Peyer's patch (tissue), 4 donors: ENCODE results near the gene TIFAB. TPM values are rescaled to one million over a fixed set of nuclear protein-coding genes. Genes with fewer than 3 reads are reported as not detected.

Experiments used
- DNase-seq, 3 donors: peaks; one replicate each; pipeline ENCODE4 v3.0.0-alpha.2; 2017 to 2019
- H3K27ac ChIP-seq, 4 donors: fragments of 200-600 bp; sonication (generic); one replicate each; pipeline ENCODE4 v1.5.1; 2016 to 2019
- H3K27me3 ChIP-seq, 2 donors: fragments of 200-600 bp; sonication (generic); one replicate each; pipeline ENCODE4 v1.5.1; 2019
- H3K36me3 ChIP-seq, 3 donors: fragments of 200-600 bp; sonication (generic); one replicate each; pipeline ENCODE4 v1.5.1; 2016 to 2019
- H3K4me1 ChIP-seq, 4 donors: fragments of 200-600 bp; sonication (generic); one replicate each; pipeline ENCODE4 v1.5.1; 2016 to 2019
- H3K4me3 ChIP-seq, 4 donors: fragments of 200-600 bp; sonication (generic); 1 replicate in 3 of 4; 2 replicates in 1 of 4; pipeline ENCODE4 v1.5.1; 2016 to 2019; ENCODE audit warnings: mild to moderate bottlenecking in 1 of 4
- H3K9me3 ChIP-seq, 4 donors: fragments of 200-600 bp; sonication (generic); one replicate each; pipeline ENCODE4 v1.5.1; 2016 to 2019; ENCODE audit warnings: mild to moderate bottlenecking in 1 of 4
- CTCF ChIP-seq, 6 experiments: fragments of 450-650 bp in 4 of 6; fragments of 200-600 bp in 2 of 6; sonication (generic) in 1 of 6; IDR thresholded peaks; one replicate each; pipeline ENCODE4 v1.5.1; 2017 to 2019; ENCODE audit warnings: antibody characterized with exemption in 6 of 6, mild to moderate bottlenecking in 3 of 6, moderate library complexity in 1 of 6
- POLR2A ChIP-seq, 2 donors: fragments of 450-650 bp; IDR thresholded peaks; one replicate each; pipeline ENCODE4 v1.5.1; 2017; ENCODE audit warnings: antibody characterized with exemption in 2 of 2, mild to moderate bottlenecking in 2 of 2, moderate library complexity in 2 of 2
- total RNA-seq, 4 donors: library from RNA; depleted of rRNA; stranded (reverse); fragments of >200 nt; gene quantifications; one replicate each; pipeline ENCODE4 v1.1.0, GENCODE V29; 2016

TIFAB gene
- total RNA-seq, 4 donors from 2014 or later: 0.83 TPM; not detected in 3

GRCh38 chr5:135483254-135483653, 31.1 kb upstream of the TIFAB start:
- no peaks in the 10 kb centered on the region for H3K4me1 ChIP-seq
- peaks cover 0 to 11% of the 10 kb centered on the region in 2 donors for H3K27me3 ChIP-seq
- H3K9me3 ChIP-seq: no peaks in the 10 kb centered on the region
- no peak overlapping the region for H3K27ac ChIP-seq
- no peak overlapping the region for H3K4me3 ChIP-seq
- DNase-seq: no peak
- no peaks in the 10 kb centered on the region for H3K36me3 ChIP-seq
- TF ChIP-seq CTCF (IDR thresholded peaks at IDR 0.05): no peak
- no peak for TF ChIP-seq POLR2A (IDR thresholded peaks at IDR 0.05)

GRCh38 chr5:135482381-135482933, 30.3 kb upstream of the TIFAB start:
- Histone ChIP-seq H3K27me3 (peaks cover 0 to 3% of the 10 kb centered on the region in 2 donors), H3K4me3 (no peak overlapping the region)

GRCh38 chr5:135481909-135482311, 29.8 kb upstream of the TIFAB start:
- Histone ChIP-seq H3K27ac (no peak overlapping the region), H3K27me3 (no peaks in the 10 kb centered on the region), H3K4me3 (no peak overlapping the region), H3K36me3 (no peaks in the 10 kb centered on the region), H3K9me3 (no peaks in the 10 kb centered on the region), H3K4me1 (no peaks in the 10 kb centered on the region)
- TF ChIP-seq CTCF (IDR thresholded peaks at IDR 0.05) (no peak), POLR2A (IDR thresholded peaks at IDR 0.05) (no peak)
- DNase-seq: no peak

More at GRCh38 chr5:135482381-135482933, 30.3 kb upstream of the TIFAB start:
- TF ChIP-seq POLR2A (IDR thresholded peaks at IDR 0.05) (no peak), CTCF (IDR thresholded peaks at IDR 0.05) (no peak)
- Histone ChIP-seq H3K27ac (no peak overlapping the region), H3K36me3 (no peaks in the 10 kb centered on the region), H3K9me3 (no peaks in the 10 kb centered on the region), H3K4me1 (no peaks in the 10 kb centered on the region)
- DNase-seq: no peak

- no peak for DNase-seq
- Histone ChIP-seq H3K27ac (no peak overlapping the region), H3K9me3 (no peaks in the 10 kb centered on the region), H3K4me1 (no peaks in the 10 kb centered on the region), H3K27me3 (no peaks in the 10 kb centered on the region), H3K4me3 (no peak overlapping the region), H3K36me3 (no peaks in the 10 kb centered on the region)
- TF ChIP-seq POLR2A (IDR thresholded peaks at IDR 0.05) (no peak), CTCF (IDR thresholded peaks at IDR 0.05) (no peak)
These were observed 29.2 kb upstream of the TIFAB start for GRCh38 chr5:135481387-135481786.

- Histone ChIP-seq H3K4me1 (no peaks in the 10 kb centered on the region), H3K9me3 (no peaks in the 10 kb centered on the region), H3K4me3 (no peak overlapping the region), H3K36me3 (no peaks in the 10 kb centered on the region), H3K27me3 (no peaks in the 10 kb centered on the region), H3K27ac (no peak overlapping the region)
- TF ChIP-seq POLR2A (IDR thresholded peaks at IDR 0.05) (no peak), CTCF (IDR thresholded peaks at IDR 0.05) (no peak)
- no peak for DNase-seq
These were observed 28.4 kb upstream of the TIFAB start for GRCh38 chr5:135480511-135480910.

- no peaks in the 10 kb centered on the region for H3K27me3 ChIP-seq
These were observed 26.8 kb upstream of the TIFAB start for GRCh38 chr5:135478938-135479337.

More at GRCh38 chr5:135478938-135479337, 26.8 kb upstream of the TIFAB start:
- Histone ChIP-seq H3K4me1 (no peaks in the 10 kb centered on the region), H3K4me3 (no peak overlapping the region), H3K36me3 (no peaks in the 10 kb centered on the region), H3K9me3 (no peaks in the 10 kb centered on the region), H3K27ac (no peak overlapping the region)
- no peak for TF ChIP-seq CTCF (IDR thresholded peaks at IDR 0.05)
- no peak for TF ChIP-seq POLR2A (IDR thresholded peaks at IDR 0.05)
- no peak for DNase-seq
